Measurements from ENCODE around the gene SIRT5.

DNA sequence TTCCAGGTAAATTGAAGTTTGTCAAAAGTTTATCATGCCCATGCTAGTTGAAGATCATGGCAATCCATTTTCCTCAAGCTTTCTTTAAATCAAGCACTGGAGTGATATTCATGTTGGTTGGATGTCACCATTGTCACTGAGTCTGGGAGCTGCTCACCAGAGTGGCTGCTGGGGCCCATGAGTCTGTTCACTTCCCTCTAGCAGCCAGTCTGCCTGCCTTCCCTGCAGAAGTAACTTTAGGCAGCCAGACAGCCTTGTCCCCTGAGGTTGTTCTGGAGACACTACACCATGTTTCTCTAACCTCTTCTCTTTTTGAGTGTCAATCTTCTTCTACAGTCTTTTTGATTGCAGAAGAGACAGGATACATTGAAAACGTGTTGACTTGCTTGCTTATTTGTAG is 5.5 kb downstream of the SIRT5 start:
- TF ChIP-seq POLR2AphosphoS5 (IDR thresholded peaks at IDR 0.05; ENCODE audit: low read depth, low read length) (no peak), TAF1 (IDR thresholded peaks at IDR 0.05; ENCODE audit: borderline replicate concordance, insufficient read depth, low read length) (no peak), SIN3A (IDR thresholded peaks at IDR 0.05; ENCODE audit: borderline replicate concordance, insufficient read depth, low read length) (no peak), FOXP2 (optimal IDR thresholded peaks at IDR 0.05; ENCODE audit: borderline replicate concordance, extremely low read depth, extremely low read length, insufficient read depth) (no peak)
- TF ChIP-seq, protein P1, sequence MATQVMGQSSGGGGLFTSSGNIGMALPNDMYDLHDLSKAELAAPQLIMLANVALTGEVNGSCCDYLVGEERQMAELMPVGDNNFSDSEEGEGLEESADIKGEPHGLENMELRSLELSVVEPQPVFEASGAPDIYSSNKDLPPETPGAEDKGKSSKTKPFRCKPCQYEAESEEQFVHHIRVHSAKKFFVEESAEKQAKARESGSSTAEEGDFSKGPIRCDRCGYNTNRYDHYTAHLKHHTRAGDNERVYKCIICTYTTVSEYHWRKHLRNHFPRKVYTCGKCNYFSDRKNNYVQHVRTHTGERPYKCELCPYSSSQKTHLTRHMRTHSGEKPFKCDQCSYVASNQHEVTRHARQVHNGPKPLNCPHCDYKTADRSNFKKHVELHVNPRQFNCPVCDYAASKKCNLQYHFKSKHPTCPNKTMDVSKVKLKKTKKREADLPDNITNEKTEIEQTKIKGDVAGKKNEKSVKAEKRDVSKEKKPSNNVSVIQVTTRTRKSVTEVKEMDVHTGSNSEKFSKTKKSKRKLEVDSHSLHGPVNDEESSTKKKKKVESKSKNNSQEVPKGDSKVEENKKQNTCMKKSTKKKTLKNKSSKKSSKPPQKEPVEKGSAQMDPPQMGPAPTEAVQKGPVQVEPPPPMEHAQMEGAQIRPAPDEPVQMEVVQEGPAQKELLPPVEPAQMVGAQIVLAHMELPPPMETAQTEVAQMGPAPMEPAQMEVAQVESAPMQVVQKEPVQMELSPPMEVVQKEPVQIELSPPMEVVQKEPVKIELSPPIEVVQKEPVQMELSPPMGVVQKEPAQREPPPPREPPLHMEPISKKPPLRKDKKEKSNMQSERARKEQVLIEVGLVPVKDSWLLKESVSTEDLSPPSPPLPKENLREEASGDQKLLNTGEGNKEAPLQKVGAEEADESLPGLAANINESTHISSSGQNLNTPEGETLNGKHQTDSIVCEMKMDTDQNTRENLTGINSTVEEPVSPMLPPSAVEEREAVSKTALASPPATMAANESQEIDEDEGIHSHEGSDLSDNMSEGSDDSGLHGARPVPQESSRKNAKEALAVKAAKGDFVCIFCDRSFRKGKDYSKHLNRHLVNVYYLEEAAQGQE (IDR thresholded peaks at IDR 0.05; ENCODE audit: insufficient read depth in 1 of 2, low read depth in 2 of 2, low read length in 2 of 2): no peak
